K562 (cell line): ENCODE results near the gene CD52. TPM values are rescaled to one million over a fixed set of nuclear protein-coding genes. Genes with fewer than 3 reads are reported as not detected.

Experiments used
- BHLHE40 ChIP-seq: IDR thresholded peaks from 2 replicates; pipeline ENCODE4 v1.6.1; 2011; ENCODE audit warnings: low read length, improper control_type of control experiment
- EGR1 ChIP-seq: fragments of 450-650 bp; conservative IDR thresholded peaks from 2 replicates; pipeline ENCODE4 v1.6.1; 2017; ENCODE audit warnings: mild to moderate bottlenecking
- FOXK2 ChIP-seq, 2 experiments: fragments of 450-650 bp; IDR thresholded peaks in 1 of 2; conservative IDR thresholded peaks in 1 of 2; 2 replicates each; pipeline ENCODE4 v1.6.1; 2016; ENCODE audit warnings: low read depth in 2 of 2, mild to moderate bottlenecking in 1 of 2
- FOXP1 ChIP-seq: sonication (generic); formaldehyde crosslinking; IDR thresholded peaks from 2 replicates; pipeline ENCODE4 v1.8.0; 2022; ENCODE audit warnings: mild to moderate bottlenecking, missing genetic modification reagents
- HIVEP1 ChIP-seq: fragments of 250-450 bp; sonication (Bioruptor Pico); IDR thresholded peaks from 2 replicates; pipeline ENCODE4 v1.4.0; 2020; ENCODE audit warnings: mild to moderate bottlenecking
- IFI16 ChIP-seq: fragments of 250-450 bp; sonication (Bioruptor Pico); IDR thresholded peaks from 2 replicates; pipeline ENCODE4 v2.1.2; 2022; ENCODE audit warnings: mild to moderate bottlenecking, inconsistent platforms
- MTA1 ChIP-seq: fragments of 450-650 bp; IDR thresholded peaks from 2 replicates; pipeline ENCODE4 v1.6.1; 2017; ENCODE audit warnings: borderline replicate concordance
- MTA2 ChIP-seq: fragments of 450-650 bp; IDR thresholded peaks from 2 replicates; pipeline ENCODE4 v1.6.1; 2016; ENCODE audit warnings: low read depth
- NCOA1 ChIP-seq: fragments of 450-650 bp; IDR thresholded peaks from 2 replicates; pipeline ENCODE4 v1.6.1; 2016; ENCODE audit warnings: low read depth
- RNF2 ChIP-seq: sonication (generic); IDR thresholded peaks from 2 replicates; pipeline ENCODE4 v1.6.1; 2016
- STAG1 ChIP-seq: sonication (generic); formaldehyde crosslinking; IDR thresholded peaks from 2 replicates; pipeline ENCODE4 v1.5.0; 2020; ENCODE audit warnings: missing genetic modification reagents, borderline replicate concordance
- TAF15 ChIP-seq: fragments of 200-400 bp; formaldehyde crosslinking; IDR thresholded peaks from 2 replicates; pipeline ENCODE4 v1.6.1; 2017; ENCODE audit warnings: mild to moderate bottlenecking, low read depth, low read length, moderate library complexity
- THRB ChIP-seq: fragments of 450-650 bp; formaldehyde crosslinking; conservative IDR thresholded peaks from 2 replicates; pipeline ENCODE4 v1.4.0; 2022; ENCODE audit warnings: mild to moderate bottlenecking, missing genetic modification characterization
- ZFX ChIP-seq: sonication (generic); formaldehyde crosslinking; IDR thresholded peaks from 2 replicates; pipeline ENCODE4 v1.8.0; 2022; ENCODE audit warnings: mild to moderate bottlenecking, missing genetic modification reagents, moderate library complexity
- ZNF165 ChIP-seq: fragments of 250-450 bp; sonication (Bioruptor Pico); IDR thresholded peaks from 2 replicates; pipeline ENCODE4 v1.4.0; 2020; ENCODE audit warnings: borderline replicate concordance
- ZNF224 ChIP-seq: sonication (generic); formaldehyde crosslinking; IDR thresholded peaks from 2 replicates; pipeline ENCODE4 v1.8.0; 2022; ENCODE audit warnings: mild to moderate bottlenecking, missing genetic modification reagents
- ZNF644 ChIP-seq: fragments of 200-800 bp; sonication (Bioruptor generic); IDR thresholded peaks from 2 replicates; pipeline ENCODE4 v1.6.1; 2016; ENCODE audit warnings: low read depth, missing genetic modification characterization, missing compliant biosample characterization
- ZSCAN29 ChIP-seq: fragments of 450-650 bp; IDR thresholded peaks from 2 replicates; pipeline ENCODE4 v1.6.1; 2017
- polyA plus RNA-seq, 8 experiments: library from polyadenylated mRNA; depleted of rRNA in 4 of 8; stranded (reverse) in 5 of 8; unstranded in 3 of 8; fragments of >200 nt; fragmentation: Nextera tagmentation in 2 of 8; fragmentation: Illumina TruSeq in 1 of 8; extraction: Ambion mirVana in 2 of 8; extraction: Trizol in 1 of 8; gene quantifications; 2 replicates each; pipeline versions ENCODE4 v1.2.1 to v1.2.3, GENCODE V29; 2011 to 2014; ENCODE audit warnings: inconsistent platforms in 1 of 8, missing spikeins in 1 of 8
- total RNA-seq, 7 experiments: library from RNA; depleted of rRNA in 6 of 7; stranded (reverse); fragments of >200 nt in 6 of 7; fragmentation: Illumina TruSeq in 2 of 7; extraction: Trizol in 2 of 7; gene quantifications; 2 replicates each; pipeline versions ENCODE4 v1.2.1 to v1.2.3, GENCODE V29; 2011 to 2021; ENCODE audit warnings: low replicate concordance in 1 of 7
- TF ChIP-seq, protein P1 (sequence below): fragments of 200-800 bp; sonication (Bioruptor generic); IDR thresholded peaks from 2 replicates; pipeline ENCODE4 v1.6.1; 2016; ENCODE audit warnings: missing genetic modification characterization, missing compliant biosample characterization
- TF ChIP-seq, protein P2 (sequence below): fragments of 450-650 bp; IDR thresholded peaks from 2 replicates; pipeline ENCODE4 v1.6.1; 2014; ENCODE audit warnings: low read depth, mild to moderate bottlenecking, moderate library complexity, borderline replicate concordance

CD52 gene
- total and polyA plus RNA-seq, 9 of the 15 experiments (the other 6 are each of a cell fraction or from before 2014, with no cell fraction given): 34.9 to 488 (median 173) TPM

GRCh38 chr1:26275580-26276431 lies 42.0 kb upstream of the CD52 start (continued):
- TF ChIP-seq BHLHE40: no peak
- no peak; the same call in 1 of the 2 replicates for TF ChIP-seq MTA1
- TF ChIP-seq, protein P1, sequence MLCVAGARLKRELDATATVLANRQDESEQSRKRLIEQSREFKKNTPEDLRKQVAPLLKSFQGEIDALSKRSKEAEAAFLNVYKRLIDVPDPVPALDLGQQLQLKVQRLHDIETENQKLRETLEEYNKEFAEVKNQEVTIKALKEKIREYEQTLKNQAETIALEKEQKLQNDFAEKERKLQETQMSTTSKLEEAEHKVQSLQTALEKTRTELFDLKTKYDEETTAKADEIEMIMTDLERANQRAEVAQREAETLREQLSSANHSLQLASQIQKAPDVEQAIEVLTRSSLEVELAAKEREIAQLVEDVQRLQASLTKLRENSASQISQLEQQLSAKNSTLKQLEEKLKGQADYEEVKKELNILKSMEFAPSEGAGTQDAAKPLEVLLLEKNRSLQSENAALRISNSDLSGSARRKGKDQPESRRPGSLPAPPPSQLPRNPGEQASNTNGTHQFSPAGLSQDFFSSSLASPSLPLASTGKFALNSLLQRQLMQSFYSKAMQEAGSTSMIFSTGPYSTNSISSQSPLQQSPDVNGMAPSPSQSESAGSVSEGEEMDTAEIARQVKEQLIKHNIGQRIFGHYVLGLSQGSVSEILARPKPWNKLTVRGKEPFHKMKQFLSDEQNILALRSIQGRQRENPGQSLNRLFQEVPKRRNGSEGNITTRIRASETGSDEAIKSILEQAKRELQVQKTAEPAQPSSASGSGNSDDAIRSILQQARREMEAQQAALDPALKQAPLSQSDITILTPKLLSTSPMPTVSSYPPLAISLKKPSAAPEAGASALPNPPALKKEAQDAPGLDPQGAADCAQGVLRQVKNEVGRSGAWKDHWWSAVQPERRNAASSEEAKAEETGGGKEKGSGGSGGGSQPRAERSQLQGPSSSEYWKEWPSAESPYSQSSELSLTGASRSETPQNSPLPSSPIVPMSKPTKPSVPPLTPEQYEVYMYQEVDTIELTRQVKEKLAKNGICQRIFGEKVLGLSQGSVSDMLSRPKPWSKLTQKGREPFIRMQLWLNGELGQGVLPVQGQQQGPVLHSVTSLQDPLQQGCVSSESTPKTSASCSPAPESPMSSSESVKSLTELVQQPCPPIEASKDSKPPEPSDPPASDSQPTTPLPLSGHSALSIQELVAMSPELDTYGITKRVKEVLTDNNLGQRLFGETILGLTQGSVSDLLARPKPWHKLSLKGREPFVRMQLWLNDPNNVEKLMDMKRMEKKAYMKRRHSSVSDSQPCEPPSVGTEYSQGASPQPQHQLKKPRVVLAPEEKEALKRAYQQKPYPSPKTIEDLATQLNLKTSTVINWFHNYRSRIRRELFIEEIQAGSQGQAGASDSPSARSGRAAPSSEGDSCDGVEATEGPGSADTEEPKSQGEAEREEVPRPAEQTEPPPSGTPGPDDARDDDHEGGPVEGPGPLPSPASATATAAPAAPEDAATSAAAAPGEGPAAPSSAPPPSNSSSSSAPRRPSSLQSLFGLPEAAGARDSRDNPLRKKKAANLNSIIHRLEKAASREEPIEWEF: no peak
- TF ChIP-seq ZNF644 (tag): no peak
- TF ChIP-seq ZSCAN29: no peak
- no peak for TF ChIP-seq HIVEP1 (CRISPR knock-in tag)
- no peak for TF ChIP-seq FOXP1 (CRISPR knock-in tag)
- no peak; the same call in 1 of the 2 replicates for TF ChIP-seq RNF2
- TF ChIP-seq IFI16 (CRISPR knock-in tag): no peak
- TF ChIP-seq ZNF224 (CRISPR knock-in tag): no peak
- TF ChIP-seq MTA2: no peak
- TF ChIP-seq ZNF165 (CRISPR knock-in tag): no peak
- TF ChIP-seq FOXK2 (conservative IDR thresholded peaks at IDR 0.05 in 1 of 2, IDR thresholded peaks at IDR 0.05 in 1 of 2; ENCODE audit: low read depth in 2 of 2): 0 out of 4 replicates have a peak, but pooled peaks of 1 of the 2 experiments have one; percentile 2
- no peak for TF ChIP-seq NCOA1
- no peak for TF ChIP-seq TAF15
- peak; percentile 85 for TF ChIP-seq ZFX
- TF ChIP-seq, protein P2, sequence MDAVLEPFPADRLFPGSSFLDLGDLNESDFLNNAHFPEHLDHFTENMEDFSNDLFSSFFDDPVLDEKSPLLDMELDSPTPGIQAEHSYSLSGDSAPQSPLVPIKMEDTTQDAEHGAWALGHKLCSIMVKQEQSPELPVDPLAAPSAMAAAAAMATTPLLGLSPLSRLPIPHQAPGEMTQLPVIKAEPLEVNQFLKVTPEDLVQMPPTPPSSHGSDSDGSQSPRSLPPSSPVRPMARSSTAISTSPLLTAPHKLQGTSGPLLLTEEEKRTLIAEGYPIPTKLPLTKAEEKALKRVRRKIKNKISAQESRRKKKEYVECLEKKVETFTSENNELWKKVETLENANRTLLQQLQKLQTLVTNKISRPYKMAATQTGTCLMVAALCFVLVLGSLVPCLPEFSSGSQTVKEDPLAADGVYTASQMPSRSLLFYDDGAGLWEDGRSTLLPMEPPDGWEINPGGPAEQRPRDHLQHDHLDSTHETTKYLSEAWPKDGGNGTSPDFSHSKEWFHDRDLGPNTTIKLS: no peak; the same call in 1 of the 2 replicates
- no peak for TF ChIP-seq THRB (CRISPR knock-in tag)
- TF ChIP-seq STAG1 (CRISPR knock-in tag): peak; percentile 47; the same call in 1 of the 2 replicates
- TF ChIP-seq EGR1: peak; percentile 95
